Ovary (tissue), 3 donors: ENCODE data around the gene CHADL.

ENCODE experiments used
- CTCF ChIP-seq, 3 donors: fragments of 450-650 bp in 2 of 3; fragments of 200-600 bp in 1 of 3; IDR thresholded peaks; one replicate each; pipeline versions ENCODE4 v1.5.1 to v1.8.0; 2016 to 2022; ENCODE audit warnings: antibody characterized with exemption in 3 of 3, mild to moderate bottlenecking in 1 of 3
- EP300 ChIP-seq: sonication (generic); formaldehyde crosslinking; IDR thresholded peaks from one replicate; pipeline ENCODE4 v1.6.1; 2017; ENCODE audit warnings: antibody characterized with exemption
- POLR2A ChIP-seq: fragments of 450-650 bp; IDR thresholded peaks from one replicate; pipeline ENCODE4 v1.6.1; 2017; ENCODE audit warnings: antibody characterized with exemption, mild to moderate bottlenecking, moderate library complexity
- donor health status: DM: no; HTN: no; CAD: no.

GRCh38 chr22:41243361-41243760 lies 2.6 kb upstream of the CHADL start:
- TF ChIP-seq POLR2A (no peak), CTCF (IDR thresholded peaks at IDR 0.05) (no peak), EP300 (no peak)
